ENCODE measurements around the gene PARD3.
"Not testable (repeated sequence)": the region's sequence is repeated elsewhere in the genome, so short reads cannot be mapped to it uniquely, and the experiment has no call there.

PARD3 gene

GRCh38 chr10:34795334-34795733 is 19.8 kb downstream of the PARD3 start:
- DNase-seq = no peak

DNA sequence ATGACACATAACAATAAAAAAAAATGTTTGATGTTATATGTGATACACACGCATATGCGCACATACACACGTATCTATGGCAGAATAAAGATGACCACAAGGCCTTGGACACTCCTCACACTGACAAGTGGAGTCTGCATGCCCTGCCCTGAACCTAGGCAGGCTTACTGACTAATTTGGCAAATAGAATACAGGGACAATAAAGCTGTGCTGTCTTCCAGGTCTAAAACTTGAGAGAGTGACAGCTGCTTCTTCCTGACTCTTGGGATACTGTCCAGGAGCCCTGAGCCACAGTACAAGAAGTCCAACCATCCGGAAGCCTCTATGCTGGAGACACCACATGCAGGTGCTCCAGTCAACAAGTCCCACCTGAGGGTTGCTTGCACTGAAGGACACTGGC is 20.3 kb downstream of the PARD3 start:
- no peak for DNase-seq

- DNase-seq = not testable (repeated sequence)
These were observed 21.5 kb downstream of the PARD3 start for GRCh38 chr10:34793581-34793980.

DNA sequence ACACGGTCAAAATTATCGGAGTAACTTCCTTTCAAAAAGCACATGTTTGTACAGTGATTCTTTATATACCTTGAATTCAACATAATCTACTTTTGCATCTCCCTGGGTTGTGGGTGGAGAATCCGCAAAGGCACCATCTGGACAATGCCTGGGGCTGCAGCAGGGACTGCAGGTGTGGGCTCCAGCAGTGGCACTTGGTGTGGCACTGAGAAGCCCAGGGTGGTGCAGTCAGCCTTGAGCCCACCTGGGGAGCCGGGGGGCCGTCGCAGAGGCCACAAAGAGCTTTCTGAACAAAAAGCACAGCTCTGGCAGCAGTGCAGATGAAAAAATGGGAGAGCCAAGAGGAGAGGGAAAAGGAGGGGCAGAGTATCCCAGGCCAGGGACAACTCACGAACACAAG is 22.2 kb downstream of the PARD3 start:
- no peak for DNase-seq

GRCh38 chr10:34791947-34792346 is 23.1 kb downstream of the PARD3 start:
- no peak for DNase-seq

DNA sequence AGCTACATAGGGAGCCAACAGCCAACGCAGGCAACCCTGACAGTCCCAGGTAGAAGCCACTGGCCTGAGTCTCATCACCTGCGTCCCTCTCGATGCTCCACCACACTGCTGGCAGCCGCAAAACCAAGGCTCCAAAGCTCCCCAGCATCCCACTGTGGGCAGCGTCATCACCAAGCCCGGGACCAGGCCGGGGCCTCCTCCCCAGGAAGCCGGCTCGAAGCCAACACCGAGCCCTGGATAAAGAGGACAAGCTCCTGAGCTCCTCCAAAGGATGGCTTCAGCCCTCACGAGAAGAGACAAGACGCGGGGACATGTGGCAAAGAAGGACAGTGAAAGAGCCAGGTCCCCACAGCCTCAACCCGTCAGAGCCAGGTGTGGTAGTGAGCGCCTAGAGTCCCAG is 23.9 kb downstream of the PARD3 start:
- DNase-seq = no peak

GRCh38 chr10:34789966-34790506 is 25.1 kb downstream of the PARD3 start:
- no peak for DNase-seq

DNA sequence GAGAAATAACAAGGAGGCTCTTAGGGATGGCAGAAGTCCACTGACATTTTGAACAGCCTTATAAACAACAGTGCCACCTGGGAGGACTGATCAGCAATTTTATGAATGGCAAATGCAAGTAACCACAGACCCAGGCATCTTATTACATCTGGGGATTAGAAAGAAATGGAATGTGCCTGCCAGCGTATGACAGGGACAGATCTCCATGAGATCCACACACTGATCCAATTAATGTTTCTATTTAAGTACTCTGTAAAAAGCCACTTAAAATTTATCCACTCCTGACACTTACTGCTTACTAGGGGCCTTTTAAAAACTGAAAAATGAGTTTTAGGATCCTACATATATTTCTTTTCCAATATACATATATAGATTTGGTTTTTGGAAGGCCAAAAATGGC is 28.6 kb downstream of the PARD3 start:
- DNase-seq = no peak

- no peak for DNase-seq
These were observed 33.4 kb downstream of the PARD3 start for GRCh38 chr10:34781711-34782110.

- no peak for DNase-seq
These were observed 34.2 kb downstream of the PARD3 start for GRCh38 chr10:34780818-34781380.

DNA sequence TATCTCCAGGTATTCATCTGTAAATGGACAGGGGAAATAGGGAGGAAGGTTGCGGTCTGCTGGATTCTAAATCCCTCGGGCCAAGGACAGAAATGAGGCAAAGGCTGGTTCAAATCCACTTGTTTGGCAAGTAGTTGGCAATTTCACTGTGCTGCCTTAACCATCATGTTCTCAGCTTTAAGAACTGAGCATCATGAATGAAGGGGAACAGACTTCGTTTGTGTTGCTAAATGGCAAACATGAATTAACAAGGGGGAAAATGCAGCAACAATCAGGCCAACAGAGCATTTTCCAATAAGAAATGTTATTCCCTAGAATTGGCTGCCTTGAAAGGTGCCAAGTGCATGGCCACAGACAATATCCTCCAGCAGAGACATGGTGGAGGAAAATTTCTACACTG is 36.9 kb downstream of the PARD3 start:
- no peak for DNase-seq

GRCh38 chr10:34776090-34776690 is 38.9 kb downstream of the PARD3 start:
- DNase-seq = no peak

GRCh38 chr10:34775044-34775637 is 40.0 kb downstream of the PARD3 start:
- DNase-seq = no peak

GRCh38 chr10:34773636-34774630 is 41.2 kb downstream of the PARD3 start:
- DNase-seq = no peak

DNA sequence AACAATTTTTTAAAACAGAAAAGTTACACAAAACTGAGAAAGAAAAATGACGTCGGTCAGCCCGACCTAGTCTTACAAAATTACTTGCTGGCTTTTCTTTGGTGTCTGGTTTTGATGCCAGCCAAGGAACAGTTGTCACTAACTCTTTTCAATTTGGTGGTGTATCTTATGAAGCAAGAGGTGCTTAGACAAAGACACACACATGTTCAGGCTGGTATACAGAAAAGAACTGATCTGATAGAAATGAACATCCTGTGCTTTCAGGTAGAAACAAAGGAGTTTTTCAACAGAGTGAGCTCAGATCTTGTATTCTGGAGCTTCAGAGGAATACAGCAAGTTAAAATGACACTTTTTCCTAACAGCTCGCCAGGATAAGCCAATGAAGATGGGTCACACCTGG is 43.6 kb downstream of the PARD3 start:
- no peak for DNase-seq

GRCh38 chr10:34771106-34771505 is 44.0 kb downstream of the PARD3 start:
- no peak for DNase-seq

DNA sequence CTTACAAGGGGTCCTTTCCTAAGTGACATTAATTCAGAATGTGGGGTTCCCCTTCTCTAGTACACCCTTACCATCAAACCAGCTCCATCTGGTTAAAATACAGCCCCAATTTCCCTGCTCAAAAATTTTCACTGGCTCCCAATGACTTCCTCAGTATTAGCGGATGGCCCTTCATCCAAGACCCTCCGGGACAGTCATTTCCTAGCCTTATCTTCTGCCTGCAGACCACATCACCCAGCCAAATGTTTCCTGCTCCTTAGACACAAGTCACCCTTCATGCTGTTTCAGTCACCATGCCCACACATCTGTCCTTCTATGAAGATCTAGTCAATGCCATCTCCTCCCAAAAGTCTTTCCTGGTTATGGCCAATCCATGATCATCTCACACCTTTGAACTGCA is 45.2 kb downstream of the PARD3 start:
- DNase-seq = no peak

DNA sequence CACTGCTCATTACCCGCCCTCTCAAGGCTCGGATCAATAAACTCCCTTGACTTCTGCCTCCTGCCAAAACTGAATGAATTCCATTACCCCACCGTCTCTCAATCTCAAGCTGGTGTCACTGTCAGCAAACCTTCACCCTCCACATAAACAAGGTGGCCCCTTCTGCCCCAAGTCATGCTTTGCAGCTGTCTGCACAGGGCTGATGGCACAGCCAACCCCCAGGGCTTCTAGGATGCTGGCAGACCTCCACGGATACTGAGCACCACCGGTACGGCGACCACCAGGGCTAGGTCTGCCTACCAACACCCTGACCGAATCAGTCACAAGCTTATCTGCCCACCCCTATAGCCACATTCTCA is 46.1 kb downstream of the PARD3 start:
- no peak for DNase-seq

- no peak for DNase-seq
These were observed 46.7 kb downstream of the PARD3 start for GRCh38 chr10:34768261-34768971.

DNA sequence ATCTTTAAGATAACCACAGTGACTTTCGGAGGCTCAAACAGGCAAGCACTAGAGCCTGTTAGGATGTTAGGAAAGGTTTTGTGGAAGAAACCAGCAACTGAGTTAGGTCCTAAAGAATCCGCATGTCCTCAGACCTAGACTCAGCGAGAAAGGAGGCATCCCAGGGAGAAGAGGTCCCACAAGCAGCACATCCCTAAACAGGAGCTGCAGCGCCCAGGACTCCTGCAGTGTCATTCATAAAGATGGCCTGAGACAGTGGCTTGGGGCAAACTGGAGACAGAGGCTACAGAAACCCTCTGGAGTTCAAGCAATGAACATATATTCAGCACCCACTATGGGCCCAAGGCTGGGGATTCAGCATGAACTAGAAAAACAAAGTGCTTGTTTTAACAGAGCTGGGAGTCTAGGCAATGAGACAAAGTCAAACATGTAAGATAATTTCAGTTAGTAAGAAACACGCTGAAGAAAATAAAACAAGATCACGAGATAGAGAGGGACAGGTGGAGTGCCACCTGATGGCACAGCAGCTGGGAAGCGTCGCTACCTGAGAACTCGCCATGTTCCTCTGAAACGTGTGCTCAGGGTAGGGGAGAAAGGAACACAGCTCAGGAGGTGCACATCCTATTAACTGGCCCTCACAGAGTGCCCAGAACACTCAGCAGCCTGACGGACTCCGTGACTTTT is 48.1 kb downstream of the PARD3 start:
- peak; percentile 56 for DNase-seq

DNA sequence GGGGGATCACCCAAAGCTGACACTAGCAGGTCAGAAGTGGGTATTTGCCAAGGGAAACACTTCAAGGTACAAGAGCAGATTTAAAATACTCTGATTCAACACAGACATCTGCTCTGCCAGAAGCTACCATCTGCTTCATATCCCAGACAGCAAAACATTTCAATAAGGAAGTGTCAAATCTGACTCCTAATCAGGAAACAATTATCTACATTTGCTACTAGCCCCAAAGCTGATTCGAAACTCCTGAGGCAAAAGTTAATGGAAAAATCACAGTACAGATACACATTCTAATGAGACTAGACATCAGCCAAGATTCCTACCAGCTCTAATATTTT is 48.9 kb downstream of the PARD3 start:
- DNase-seq = no peak

- no peak for DNase-seq
These were observed 50.6 kb downstream of the PARD3 start for GRCh38 chr10:34764472-34764946.
